ENCODE results near the gene DSCAML1.

The DSCAML1 gene

DNA sequence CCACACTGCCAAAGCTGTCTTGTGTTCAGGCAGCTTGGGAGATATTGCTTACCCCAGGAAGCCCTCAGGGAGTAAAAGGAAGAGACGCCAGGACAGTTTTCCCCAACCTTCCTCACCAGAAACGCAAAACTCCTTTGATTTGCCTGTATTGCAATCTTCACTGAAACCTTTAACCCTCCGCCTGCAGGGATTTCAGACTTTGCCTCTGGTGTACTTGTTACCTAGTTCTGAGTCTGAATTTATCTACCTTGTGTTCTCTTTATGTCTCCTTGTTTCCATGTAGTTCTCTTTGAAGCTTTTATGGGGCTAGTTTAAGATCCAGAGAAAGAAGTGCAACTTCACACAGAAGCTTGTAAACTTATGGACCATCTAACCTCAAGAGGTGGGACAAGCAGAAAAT lies 154.2 kb downstream of the DSCAML1 start:
- no peak for DNase-seq (ENCODE audit: extremely low read depth in 1 of 2, low read depth in 1 of 2)

DNA sequence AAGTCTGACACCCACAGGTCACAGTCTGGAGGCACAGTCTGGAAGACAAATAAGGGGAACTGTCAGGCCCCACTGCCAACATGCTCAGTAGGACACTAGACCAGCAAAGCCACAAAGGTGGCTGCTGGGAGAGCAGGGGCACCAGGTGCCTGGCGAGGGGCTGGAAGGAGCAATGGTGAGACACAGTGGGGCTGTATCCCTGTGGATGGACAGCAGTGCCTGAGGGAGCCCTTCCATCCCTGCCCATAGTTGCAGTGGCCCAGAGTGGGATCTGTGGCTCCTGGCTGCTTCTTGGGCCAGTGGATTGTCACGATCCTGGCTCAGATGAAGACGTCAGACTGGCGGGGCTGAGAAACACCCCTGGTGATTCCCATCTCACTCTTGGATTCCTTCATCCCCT lies 154.6 kb downstream of the DSCAML1 start:
- DNase-seq (ENCODE audit: extremely low read depth in 1 of 2, low read depth in 1 of 2), result no peak

- DNase-seq (ENCODE audit: extremely low read depth in 1 of 2, low read depth in 1 of 2), result no peak
Observed at GRCh38 chr11:117641008-117641915, 155.8 kb downstream of the DSCAML1 start.

DNA sequence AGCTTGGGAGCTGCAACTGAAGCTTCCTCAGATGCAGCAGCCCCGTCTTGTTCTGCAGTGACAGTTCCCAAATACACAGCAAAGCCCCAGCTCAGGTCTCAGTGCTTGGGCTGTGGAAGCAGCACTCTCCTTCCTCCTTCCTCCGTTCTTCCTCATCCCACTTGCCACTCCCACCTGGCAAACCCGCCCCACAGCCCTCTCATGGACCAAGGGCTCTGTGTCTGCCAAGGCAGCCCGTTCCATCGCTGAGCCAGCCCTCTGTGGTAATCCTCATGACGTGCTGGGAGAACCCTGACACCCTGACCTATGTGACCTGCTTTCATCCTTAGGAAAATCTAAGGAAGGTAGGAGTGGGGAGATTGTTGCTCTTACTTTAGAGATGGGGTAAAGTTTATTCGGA lies 157.0 kb downstream of the DSCAML1 start:
- DNase-seq (ENCODE audit: extremely low read depth in 1 of 2, low read depth in 1 of 2), result no peak

GRCh38 chr11:117639601-117640000 lies 157.4 kb downstream of the DSCAML1 start:
- no peak for DNase-seq (ENCODE audit: extremely low read depth in 1 of 2, low read depth in 1 of 2)

- no peak for DNase-seq (ENCODE audit: extremely low read depth in 1 of 2, low read depth in 1 of 2)
Observed at GRCh38 chr11:117638911-117639543, 158.0 kb downstream of the DSCAML1 start.

GRCh38 chr11:117634756-117635603 lies 162.0 kb downstream of the DSCAML1 start:
- DNase-seq (ENCODE audit: extremely low read depth in 1 of 2, low read depth in 1 of 2), result no peak

- no peak for DNase-seq (ENCODE audit: extremely low read depth in 1 of 2, low read depth in 1 of 2)
Observed at GRCh38 chr11:117633976-117634755, 162.8 kb downstream of the DSCAML1 start.

DNA sequence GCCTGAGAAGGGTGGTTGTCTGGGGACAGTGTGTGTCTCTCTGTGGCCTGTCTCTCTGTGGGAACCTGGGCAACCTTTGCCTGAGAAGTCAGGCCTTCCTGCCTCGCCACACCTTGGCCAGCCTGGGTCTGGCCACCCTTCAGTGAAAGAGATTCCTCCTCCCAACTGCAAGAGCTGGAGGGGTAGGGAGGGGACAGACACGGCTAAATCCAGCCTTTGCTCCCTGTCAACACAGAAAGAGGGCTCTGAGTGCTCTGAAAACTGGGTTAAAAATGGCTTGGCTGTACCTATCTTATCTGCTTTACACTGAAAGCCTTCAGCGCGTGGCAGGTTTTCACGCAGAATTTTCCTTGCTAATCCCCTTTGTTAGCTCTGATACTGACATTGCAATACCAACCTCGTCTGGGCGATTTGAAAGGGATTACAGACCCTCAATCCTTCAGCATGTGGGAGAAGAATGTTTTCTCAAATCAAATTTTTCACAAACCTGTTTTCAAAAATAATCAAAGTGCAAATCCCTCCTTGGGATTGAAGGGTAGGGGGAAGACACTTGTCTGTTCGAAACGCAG lies 163.7 kb downstream of the DSCAML1 start:
- no peak for DNase-seq (ENCODE audit: extremely low read depth in 1 of 2, low read depth in 1 of 2)

DNA sequence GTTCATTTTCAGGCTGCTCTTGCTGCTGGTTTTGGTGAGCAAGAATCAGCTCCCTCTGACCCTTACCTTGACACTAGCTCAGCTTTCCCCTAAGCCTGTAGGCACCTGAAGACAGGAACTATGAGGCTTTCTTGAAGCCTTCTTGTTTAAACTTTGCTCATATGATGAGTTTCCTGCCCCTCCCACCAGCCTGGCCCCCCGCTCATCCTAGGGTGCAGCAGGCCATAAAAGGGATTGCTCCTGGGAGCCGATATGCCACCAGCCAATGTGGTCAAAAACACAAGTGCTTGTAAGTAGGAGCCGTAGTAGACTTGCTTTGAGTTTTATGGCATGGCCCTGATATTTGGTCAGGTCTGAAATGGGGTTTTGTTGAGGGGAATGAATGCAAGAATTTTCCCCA lies 164.7 kb downstream of the DSCAML1 start:
- no peak for DNase-seq (ENCODE audit: extremely low read depth in 1 of 2, low read depth in 1 of 2)

- no peak for DNase-seq (ENCODE audit: extremely low read depth in 1 of 2, low read depth in 1 of 2)
Observed at GRCh38 chr11:117631336-117632140, 165.5 kb downstream of the DSCAML1 start.

- no peak for DNase-seq (ENCODE audit: extremely low read depth in 1 of 2, low read depth in 1 of 2)
Observed at GRCh38 chr11:117629891-117630538, 167.0 kb downstream of the DSCAML1 start.

DNA sequence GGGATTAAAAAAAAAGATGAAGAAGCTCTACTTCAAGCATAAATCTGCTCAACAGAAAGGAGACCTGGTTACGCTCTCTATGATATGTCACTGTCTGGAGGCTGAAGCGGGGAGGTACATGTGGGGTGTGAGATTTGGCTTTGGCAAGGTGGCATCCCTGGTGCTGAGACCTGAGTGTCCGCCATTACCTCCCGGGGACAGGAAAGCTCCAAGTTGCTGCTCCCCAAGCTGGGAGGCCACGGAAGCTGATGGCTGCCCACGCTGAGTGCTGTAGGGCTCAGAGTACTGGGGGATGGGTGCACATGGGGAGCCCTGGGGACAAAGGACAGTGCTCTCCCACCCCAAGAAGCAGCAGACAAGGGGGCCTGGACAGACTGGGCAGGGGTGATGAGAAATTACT lies 167.9 kb downstream of the DSCAML1 start:
- no peak for DNase-seq (ENCODE audit: extremely low read depth in 1 of 2, low read depth in 1 of 2)

GRCh38 chr11:117627259-117627658 lies 169.8 kb downstream of the DSCAML1 start:
- no peak for DNase-seq (ENCODE audit: extremely low read depth in 1 of 2, low read depth in 1 of 2)

GRCh38 chr11:117626576-117626975 lies 170.4 kb downstream of the DSCAML1 start:
- no peak for DNase-seq (ENCODE audit: extremely low read depth in 1 of 2, low read depth in 1 of 2)

GRCh38 chr11:117625237-117625636 lies 171.8 kb downstream of the DSCAML1 start:
- no peak for DNase-seq (ENCODE audit: extremely low read depth in 1 of 2, low read depth in 1 of 2)

DNA sequence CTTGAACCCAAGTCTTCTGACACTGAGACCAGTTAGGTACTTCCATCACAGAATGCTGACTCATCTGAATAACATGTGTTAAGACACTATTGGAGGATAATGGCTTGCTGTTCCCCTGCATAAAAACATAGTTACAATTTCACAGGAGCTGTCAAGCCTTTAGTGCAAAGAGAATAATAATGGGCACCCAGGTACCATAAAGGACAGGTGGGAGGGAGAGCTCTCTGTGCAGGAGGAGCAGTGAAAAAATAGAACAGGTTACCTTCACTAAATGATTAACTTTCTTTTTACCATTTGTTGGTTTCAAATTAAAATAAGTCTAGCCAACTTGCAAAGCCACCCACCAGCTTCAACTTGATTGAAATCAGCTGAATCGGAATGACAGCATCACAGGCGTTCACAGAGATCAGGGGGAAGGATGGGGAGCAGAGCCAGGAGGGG lies 173.2 kb downstream of the DSCAML1 start:
- DNase-seq (ENCODE audit: extremely low read depth in 1 of 2, low read depth in 1 of 2), result no peak

DNA sequence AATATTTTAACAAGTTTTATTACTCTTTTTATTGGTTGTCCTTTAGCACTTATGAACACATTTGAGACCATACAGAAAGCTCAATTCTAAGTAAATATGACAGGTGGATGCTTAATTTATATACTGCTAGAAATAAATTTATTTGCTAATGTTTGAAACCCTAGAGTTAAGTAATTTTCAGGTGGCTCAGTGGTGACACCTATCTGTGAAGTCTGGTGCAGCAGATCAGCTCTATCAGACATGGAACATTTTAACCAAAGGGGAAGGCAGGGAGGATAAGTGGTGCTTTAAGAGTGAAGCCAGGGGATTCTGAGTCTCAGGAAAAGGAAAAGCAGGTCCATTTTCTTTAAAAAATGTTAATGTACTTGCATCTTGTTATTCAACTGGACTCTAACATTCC lies 175.8 kb downstream of the DSCAML1 start:
- DNase-seq (ENCODE audit: extremely low read depth in 1 of 2, low read depth in 1 of 2), result no peak

DNA sequence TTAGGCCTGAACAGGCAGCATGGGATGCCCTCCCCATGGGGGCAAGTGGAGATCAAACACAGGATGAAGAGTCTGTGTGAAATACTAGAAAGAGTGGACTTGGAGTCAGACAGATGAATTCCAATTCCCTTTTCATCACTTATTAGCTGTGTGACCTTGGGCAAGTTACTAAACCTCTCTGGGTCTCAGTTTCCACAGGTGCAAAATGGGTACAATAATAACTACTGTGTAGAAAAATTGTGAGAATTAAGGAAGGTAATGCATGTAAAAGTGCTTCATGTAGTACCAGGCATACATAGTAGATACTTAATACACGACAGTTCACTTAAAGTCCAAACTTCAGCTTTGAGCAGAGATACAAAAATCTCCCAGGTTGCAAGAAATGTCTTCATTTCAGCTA lies 176.4 kb downstream of the DSCAML1 start:
- no peak for DNase-seq (ENCODE audit: extremely low read depth in 1 of 2, low read depth in 1 of 2)
